GM19099 (cell line): ENCODE data around the gene CPAMD8.

Source experiments
- POLR2A ChIP-seq: IDR thresholded peaks from 3 replicates; pipeline ENCODE4 v1.6.1; 2011; ENCODE audit warnings: low read depth; ENCODE audit not compliant: insufficient read length; ENCODE audit errors: extremely low read depth

Gene CPAMD8

DNA sequence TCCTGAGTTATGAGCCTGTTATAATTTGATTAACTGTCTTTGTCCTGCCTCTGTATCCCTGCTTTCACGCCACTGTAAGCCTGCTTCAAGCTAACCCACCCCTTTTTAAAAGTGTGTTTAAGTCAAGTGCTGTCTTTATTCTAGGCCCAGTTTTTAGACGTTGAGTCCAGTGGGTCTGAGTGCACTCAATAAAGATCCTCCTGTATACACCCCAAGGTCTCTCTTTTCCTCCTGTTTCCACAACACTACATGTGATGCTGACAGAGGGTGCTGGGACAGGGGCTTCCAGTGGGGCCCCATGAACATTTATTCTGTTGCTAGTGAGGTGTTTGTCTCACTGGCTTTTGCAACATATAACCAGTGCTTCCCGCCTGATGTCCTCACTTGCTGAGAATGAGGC lies 144.5 kb downstream of the CPAMD8 start:
- TF ChIP-seq POLR2A: no peak

DNA sequence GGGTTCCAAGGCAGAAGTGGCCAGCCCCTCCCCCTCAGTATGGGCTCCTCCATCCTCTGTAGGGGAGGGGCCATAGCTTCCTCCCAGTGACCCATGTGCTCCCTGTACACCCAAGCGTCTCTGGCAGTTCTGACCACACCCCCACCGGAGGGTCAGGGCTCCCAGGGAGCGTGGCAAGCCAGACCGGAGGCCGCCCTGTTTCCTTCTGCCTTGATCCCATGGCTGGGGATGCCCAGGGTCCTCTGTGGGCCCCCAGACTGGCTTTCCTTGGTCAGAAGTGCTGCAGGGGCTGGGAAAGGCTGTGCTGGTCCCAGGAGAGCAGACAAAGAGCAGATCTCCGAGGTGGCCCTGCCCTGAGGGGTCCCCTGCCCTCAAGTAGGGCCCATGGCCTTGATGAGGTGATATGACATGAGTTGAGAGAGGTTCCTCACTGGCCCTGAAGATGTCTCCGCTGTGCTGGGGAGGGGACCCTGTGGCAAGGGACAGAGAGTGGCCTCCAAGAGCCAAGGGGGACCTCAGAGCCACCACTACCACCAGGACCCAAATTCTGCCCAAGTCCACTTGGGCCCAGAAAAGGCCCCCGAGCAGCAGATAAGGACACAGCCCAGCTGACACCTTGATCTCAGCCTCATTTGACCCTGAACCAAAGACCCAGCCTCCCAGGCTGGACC lies 145.6 kb downstream of the CPAMD8 start:
- no peak for TF ChIP-seq POLR2A

DNA sequence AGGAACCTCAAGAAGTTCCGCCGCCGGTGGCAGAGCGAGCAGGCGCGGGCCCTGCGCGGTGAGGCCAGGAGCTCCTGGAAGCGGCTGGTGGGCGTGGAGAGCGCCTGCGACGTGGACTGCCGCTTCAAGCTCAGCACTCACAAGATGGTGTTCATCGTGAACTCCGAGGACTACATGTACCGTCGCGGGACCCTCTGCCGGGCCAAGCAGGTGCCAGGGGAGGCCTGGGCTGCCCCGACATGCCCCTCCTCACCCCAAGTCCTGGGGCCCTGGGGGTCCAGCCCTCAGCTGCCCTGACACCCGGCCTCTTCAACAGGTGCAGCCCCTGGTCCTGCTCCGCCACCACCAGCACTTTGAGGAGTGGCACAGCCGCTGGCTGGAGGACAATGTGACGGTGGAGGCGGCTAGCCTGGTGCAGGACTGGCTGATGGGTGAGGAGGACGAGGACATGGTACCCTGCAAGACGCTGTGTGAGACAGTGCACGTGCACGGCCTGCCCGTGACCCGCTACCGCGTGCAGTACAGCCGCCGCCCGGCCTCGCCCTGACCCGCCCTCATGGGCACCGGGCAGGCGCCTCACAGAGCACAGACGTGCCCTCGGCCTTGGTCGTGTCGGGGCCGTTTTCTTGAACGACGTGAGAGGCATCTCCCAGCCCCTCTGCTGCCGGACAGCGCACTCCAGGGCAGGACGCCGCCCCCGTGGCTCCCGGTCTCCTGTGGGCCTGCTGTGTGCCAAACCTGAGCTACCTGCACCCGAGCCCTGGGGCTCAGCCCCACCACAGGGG lies 148.2 kb downstream of the CPAMD8 start:
- TF ChIP-seq POLR2A: no peak

DNA sequence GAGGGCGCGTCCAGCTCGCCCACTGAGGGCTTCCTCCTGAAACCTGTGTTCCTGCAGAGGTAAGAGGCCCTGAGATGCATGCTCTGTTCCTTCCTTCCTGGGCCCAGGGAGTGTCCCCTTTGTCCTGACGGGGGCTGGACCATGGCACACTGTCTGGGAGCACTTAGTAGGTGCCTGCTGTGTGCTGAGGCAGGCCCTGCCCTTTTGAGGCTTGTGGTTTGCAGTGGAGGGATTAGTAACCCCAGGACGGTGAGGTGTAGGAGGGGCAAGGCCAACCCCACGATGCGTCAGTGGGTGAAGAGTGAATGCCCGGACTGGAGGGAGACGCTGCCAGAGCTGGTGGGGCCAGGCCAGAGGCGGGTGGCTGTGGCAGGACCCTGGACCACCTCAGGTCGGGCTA lies 149.0 kb downstream of the CPAMD8 start:
- TF ChIP-seq POLR2A: no peak

- TF ChIP-seq POLR2A: no peak
Observed at GRCh38 chr19:16876904-16877361, 149.7 kb downstream of the CPAMD8 start.

GRCh38 chr19:16875584-16876555 lies 150.7 kb downstream of the CPAMD8 start:
- TF ChIP-seq POLR2A: no peak

GRCh38 chr19:16874250-16874977 lies 152.2 kb downstream of the CPAMD8 start:
- TF ChIP-seq POLR2A: no peak

DNA sequence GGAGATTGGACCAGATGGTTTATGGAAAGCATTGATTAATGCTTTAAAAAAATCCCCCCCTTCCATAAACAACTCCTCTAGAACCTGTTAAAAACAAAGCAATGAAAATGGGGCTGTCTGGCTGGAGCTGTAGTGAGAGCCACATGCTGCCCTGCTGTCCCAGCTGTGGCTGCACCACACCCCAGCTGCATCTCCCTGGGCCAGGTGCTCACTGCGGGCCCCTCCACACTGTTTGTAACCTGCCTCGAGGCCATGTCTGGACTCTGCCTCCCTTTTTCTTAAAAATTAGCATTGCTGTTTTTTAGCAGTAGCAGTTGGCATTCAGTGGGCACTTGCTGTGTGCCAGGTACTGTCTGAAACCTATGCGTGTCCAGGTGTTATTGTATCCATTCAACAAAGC lies 153.0 kb downstream of the CPAMD8 start:
- no peak for TF ChIP-seq POLR2A

DNA sequence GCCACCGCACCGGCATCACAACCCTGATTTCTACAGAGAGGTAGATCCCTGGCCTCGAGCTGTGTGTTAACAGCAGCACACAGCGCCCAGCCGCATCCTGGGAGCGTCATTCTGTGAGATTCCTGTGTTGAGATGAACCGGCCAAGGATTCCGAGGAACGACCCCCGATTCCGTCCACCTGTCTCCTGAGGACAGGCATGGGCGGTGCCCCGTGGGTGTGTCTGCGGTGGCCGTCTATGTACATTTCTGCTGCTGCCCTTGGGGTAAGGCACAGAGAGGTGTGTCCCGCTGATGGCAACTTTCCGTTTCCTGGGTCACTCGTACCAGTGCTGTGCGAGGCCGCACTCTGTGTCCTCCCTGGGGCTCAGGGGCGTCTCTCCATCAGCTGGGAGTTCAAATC lies 153.9 kb downstream of the CPAMD8 start:
- TF ChIP-seq POLR2A: no peak

GRCh38 chr19:16871871-16872270 lies 154.7 kb downstream of the CPAMD8 start:
- no peak for TF ChIP-seq POLR2A

GRCh38 chr19:16869331-16869972 lies 157.2 kb downstream of the CPAMD8 start:
- no peak for TF ChIP-seq POLR2A

- TF ChIP-seq POLR2A: no peak
Observed at GRCh38 chr19:16868423-16869130, 158.0 kb downstream of the CPAMD8 start.

DNA sequence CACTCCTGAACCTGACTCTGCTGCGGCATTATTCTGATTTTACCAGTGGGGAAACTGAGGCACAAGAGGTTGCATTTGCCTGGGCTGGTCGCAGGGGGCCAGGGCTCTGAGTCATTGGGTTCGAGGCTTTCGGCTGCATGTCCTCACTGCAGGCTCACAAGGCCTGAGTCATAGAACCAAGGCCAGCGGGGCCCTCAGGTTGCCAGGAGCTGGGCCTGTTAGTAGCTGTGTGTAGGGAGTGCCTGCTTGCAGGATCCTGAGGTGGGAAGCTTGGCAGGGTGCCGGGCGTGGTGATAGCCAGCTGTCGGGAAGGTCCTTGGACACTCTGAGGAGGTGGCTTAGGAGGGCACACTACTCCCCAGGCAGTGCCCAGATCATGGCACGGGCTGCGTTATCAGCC lies 159.4 kb downstream of the CPAMD8 start:
- TF ChIP-seq POLR2A: no peak
